WI38 (cell line): ENCODE measurements around the gene RHOJ.

Experiments used
- H3K4me3 ChIP-seq: 2 replicates; pipeline ENCODE4 v1.5.1; 2011; ENCODE audit warnings: low read depth, mild to moderate bottlenecking, control low read depth, low read length
- CTCF ChIP-seq: IDR thresholded peaks from 2 replicates; pipeline ENCODE4 v1.5.1; 2012; ENCODE audit warnings: low read depth, mild to moderate bottlenecking, control low read depth, low read length

Gene RHOJ

GRCh38 chr14:63220526-63220925 lies 16.3 kb downstream of the RHOJ start:
- TF ChIP-seq CTCF: no peak
- H3K4me3 ChIP-seq: no peak overlapping the region

- TF ChIP-seq CTCF: no peak
- no peak overlapping the region for H3K4me3 ChIP-seq
These were observed 19.4 kb downstream of the RHOJ start for GRCh38 chr14:63223596-63223995.

DNA sequence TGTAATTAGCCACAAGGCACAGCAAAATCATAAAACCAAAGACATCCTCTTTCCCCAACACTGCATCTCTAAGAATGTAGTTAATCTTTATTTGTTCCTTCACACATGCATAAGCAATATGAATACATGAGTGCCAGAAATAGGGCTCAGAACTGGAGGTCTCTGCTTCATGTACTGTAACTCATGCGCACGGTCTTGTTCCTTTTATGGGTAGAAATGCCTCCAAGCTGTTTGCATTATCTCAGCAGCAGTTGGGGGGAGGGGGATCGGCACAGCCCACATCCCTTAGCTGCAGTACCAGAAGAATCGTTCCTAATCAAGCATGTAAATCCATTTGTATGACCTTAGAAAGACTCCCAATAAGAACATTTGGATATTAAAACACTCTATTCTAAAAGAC lies 20.0 kb downstream of the RHOJ start:
- no peak overlapping the region for H3K4me3 ChIP-seq
- TF ChIP-seq CTCF: no peak

DNA sequence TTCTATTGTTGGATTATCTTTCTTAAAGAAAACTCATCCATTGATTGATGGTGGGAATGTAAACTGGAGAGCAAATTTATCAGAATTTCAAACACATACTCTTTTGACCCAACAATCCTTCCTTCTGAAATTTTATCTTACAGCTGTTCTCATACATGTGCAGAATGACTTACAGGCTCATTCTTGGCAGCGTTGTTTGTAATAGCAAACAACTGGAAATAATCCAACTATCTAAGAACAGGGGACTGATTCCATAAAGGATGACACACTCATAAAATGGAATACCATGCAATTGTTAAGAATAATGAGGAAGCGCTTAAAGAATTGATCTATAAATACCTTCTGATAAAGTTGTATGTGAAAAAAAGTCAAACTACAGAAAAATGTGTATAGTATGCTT lies 24.0 kb downstream of the RHOJ start:
- no peak overlapping the region for H3K4me3 ChIP-seq
- TF ChIP-seq CTCF: no peak

DNA sequence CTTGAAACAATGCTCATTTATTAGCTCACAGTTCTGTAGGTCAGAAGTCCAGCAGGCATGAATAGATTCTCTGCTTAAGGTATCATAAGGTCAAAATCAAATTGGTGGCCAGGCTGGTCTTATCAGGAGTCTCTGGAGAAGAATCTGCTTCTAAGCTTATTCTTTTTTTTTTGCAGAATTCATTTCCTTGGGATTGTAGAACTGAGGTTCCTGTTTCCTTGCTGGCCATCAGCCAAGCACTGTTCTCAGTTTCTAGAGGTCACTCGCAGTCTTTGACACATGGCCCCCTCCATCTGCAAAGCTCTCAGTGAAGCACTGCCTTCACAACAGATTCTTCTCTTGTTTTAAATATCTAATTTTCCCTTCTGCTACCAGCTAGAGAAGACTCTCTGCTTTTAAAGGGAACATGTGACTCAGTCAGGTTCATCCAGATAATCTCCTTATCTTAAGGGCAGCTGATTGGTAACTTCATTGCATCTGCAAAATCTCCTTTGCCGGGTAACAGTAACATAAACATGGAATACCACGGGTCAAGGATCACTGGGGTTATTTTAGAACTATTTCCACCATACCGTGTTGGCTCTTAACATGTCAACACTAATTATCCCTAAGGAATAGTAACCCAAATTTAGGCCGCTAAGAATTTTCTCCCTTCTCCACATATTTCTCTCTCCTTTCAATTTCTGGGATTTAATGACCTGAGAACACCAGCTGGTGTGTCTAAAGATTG lies 25.3 kb downstream of the RHOJ start:
- no peak for TF ChIP-seq CTCF
- H3K4me3 ChIP-seq: no peak overlapping the region

DNA sequence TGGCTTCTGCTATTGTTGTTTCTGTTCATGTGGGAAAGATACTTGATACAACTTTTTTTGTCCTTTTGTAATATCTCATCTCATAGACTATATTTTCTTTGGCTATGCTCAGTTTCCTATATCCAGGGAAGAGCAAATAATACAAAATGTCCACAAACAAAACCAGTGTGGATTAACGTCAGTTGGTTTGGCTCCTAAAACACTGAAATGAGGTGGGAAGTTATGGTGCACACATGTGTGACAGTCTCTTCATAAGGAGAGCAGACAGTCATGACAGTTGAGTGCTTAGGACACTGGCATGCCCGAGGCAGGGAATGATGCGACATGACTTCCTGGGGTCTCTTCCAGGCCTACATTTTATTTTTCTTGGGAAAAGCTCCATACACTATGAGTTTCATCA lies 27.5 kb downstream of the RHOJ start:
- TF ChIP-seq CTCF: no peak
- no peak overlapping the region for H3K4me3 ChIP-seq

- TF ChIP-seq CTCF: no peak
These were observed 33.5 kb downstream of the RHOJ start for GRCh38 chr14:63237791-63238190.

More at GRCh38 chr14:63237791-63238190, 33.5 kb downstream of the RHOJ start:
- H3K4me3 ChIP-seq: no peak overlapping the region
